Ureter (tissue), 1 donor: ENCODE measurements around the gene OR8D2. TPM values are rescaled to one million over a fixed set of nuclear protein-coding genes. Genes with fewer than 3 reads are reported as not detected.

Experiments
- DNase-seq: peaks from one replicate; pipeline ENCODE4 v3.0.0-alpha.2; 2020; ENCODE audit warnings: low spot score
- total RNA-seq: library from RNA; stranded (reverse); gene quantifications from one replicate; pipeline ENCODE4 v1.2.4, GENCODE V29; 2023
- donor health status: DM: yes; HTN: yes; CAD: no.

The OR8D2 gene, protein sequence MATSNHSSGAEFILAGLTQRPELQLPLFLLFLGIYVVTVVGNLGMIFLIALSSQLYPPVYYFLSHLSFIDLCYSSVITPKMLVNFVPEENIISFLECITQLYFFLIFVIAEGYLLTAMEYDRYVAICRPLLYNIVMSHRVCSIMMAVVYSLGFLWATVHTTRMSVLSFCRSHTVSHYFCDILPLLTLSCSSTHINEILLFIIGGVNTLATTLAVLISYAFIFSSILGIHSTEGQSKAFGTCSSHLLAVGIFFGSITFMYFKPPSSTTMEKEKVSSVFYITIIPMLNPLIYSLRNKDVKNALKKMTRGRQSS
- not detected for total RNA-seq

DNA sequence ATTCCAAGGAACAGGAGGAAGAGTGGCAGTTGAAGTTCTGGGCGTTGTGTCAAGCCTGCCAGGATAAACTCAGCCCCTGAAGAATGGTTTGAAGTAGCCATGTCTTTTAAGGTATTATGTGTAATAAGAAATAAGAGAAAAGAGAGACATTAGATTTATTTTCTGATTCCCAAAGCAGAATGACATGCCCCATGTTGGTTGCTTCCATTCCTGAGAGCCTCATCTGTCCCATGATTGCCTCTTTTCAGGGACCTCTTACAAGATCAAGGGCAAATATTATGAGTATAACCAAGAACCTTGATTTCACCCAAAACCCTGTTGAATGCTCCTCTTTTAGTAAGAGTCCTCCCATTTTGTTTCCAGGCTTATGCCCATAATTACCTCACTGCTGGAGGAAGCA is at the start of gene OR8D2:
Gene OR8D2, minus strand, starts transcription at position 101 of the 400 bp plus-strand sequence. Its CDS starts 0 bp downstream, at position 101.
- DNase-seq: no peak

DNA sequence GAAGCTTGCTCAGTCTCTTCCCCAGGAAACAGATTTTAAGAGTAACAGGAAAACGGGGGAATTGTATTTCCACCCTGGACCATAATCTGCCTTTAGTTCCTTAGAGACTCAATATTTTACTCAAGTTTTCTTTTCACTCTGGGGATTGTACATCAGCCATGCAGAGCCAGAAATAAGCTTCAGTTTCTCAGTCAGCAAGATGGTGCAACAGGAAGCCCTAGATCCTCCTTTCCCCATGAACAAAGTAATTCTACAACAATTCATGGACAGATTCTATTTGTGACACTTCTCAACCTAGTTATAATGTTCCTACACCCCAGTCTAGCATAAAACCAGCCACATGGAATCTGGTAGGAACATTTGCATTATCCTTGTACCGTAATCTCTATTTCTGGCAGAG is 39.6 kb upstream of the OR8D2 start:
- no peak for DNase-seq

DNA sequence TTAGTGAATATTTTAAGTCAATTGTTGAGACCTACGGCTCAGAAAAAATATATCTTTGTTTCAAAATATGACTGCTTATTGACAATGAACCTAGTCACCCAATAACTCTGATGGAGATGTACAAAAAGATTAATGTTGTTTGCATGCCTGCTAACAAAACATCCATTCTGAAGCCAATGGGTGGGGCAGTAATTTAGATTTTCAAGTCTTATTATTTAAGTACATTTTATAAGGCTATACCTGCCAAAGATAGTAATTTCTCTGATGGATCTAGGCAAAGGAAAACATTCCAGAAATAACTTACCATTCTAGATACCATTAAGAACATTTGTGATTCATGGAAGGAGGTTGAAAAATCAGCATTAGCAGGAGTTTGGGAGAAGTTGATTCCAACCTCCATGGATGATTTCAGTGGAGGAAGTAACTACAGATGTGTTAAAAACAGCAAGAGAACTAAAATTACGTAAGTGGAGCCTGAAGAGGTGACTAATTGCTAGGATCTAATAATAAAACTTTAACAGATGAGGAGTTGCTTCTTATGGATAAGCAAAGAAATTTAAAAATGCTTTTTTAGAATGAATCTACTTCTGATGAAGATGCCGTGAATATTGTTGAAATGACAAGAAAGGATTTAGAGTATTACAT is 26.4 kb upstream of the OR8D2 start:
- DNase-seq: no peak

DNA sequence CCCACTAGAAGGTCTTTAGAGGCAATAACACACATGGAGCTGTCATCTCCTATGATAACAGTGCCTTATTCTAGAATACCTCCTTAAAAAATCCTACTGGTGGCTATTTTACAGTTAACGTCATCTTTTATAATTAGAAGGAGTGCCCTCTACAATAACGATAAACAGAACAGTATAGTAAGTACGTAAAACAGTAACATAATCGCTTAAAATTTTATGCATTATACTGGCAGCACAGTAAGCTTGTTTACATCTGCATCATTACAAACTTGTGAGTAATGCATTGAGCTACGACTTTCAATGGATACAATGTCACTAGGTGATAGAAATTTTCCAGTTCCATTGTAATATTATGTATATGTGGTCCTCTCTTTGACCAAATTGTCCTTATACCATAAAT is 24.3 kb upstream of the OR8D2 start:
- DNase-seq: no peak

DNA sequence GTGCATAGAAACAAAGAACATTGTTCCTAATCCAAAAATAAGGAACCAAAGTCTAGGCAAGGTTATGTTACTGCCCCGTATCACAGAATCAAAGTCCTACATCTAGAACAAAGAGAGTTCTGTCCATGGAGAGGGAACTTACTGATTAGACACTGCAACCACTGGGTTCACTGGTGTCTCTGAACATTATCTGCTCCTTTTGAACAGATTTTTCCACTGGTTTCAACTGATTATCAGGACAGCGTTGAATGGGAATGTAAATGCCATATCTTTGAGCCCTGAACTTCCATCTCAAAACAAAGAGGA is 20.1 kb upstream of the OR8D2 start:
- no peak for DNase-seq

DNA sequence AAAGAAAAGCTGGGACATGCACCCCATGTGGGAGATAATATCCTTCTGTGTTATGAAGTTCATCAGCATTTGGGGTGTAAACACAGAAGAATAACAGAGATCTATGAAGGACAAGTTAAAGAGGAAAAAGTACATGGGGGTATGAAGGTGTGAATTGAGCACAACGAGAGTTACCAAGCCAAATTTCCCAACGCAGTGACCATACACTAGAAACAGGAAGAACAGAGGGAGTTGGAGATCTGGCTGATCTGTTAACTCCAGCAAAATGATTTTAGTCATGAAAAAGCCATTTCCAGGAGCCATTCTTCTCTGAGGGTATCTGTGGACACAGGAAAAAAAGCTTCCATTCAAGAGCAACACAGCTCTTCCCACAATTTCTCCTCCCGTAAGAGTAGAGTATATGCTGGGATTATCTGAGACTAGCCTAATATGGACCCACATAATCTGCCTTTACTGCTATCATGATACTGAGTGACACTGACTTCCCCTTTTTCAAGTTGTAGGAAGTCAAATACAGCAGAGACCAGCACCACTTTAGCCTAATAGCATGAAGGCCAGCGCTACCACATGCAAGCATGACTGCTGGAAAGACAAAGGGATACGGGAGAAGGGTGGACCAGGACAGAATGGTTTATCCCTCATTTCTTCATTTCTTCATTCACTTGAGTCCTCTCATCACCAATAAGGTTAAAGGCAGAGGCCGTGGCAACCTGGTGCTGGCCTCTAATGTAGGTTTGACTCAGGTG is 19.6 kb upstream of the OR8D2 start:
- DNase-seq: no peak

DNA sequence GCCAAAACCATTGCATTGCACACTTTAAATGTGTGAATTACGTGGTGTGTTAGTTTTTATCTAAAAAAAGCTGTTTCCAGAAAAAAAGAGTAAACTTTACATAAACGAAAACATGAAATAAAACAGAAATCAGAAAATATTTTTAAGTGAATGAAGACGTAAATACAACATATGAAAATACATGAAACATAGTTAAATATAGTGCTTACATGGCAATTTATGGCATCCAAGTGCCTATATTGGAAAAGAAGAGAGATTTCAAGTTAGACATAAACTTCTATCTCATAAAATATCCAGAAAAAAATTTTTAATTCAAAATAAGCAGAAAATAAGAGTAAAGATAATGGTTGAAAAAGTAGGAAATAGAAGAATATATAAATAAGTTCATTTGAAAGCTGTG is 11.9 kb upstream of the OR8D2 start:
- DNase-seq: no peak

DNA sequence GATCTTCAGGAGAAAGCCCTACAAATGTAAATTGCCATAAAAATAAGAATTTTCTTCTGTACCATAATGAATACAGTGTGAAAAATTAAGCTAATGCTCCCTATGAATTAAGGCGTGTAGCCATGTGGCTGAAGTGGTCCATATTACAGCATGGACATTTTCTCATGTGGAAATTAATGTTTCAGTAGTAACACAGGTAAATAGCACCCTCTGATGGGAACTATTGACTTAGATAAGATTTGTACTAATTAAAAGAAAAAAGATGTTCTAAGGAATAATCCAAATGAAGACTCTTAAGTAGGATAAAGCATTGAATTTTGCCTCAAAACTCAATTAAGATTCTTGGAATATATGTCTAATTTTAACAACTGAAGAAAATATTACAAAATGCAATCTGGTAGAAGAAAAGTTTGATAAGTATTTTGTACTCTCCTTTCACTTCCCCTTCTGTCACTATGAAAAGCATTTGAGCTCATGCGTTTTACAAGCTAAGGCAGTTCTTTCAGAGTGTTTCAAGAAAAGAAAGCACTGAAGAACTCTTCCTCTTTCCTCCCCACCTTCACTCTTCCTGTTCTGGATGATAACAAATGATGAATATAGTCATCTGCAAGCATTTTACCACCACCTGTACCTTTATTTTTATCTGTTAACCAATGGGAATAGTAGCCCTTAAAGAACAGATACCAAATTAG is 9.9 kb upstream of the OR8D2 start:
- DNase-seq: no peak

DNA sequence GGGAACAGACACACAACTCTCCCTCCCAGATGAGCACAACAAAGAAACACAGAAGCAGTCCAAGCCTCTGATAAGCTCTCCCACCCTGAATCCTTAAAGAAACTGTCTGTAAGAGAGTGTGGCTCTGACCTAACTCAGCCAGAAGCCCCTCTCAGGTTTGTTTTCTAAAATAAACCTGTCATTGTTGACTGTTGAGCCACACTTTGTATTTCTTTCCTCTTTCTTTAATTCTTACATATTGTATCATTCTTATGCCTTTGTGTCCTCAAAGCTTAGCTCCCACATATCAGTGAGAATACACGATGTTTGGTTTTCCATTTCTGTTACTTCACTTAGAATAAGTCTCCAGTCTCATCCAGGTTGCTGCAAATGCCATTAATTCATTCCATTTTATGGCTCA is 7.8 kb upstream of the OR8D2 start:
- no peak for DNase-seq

DNA sequence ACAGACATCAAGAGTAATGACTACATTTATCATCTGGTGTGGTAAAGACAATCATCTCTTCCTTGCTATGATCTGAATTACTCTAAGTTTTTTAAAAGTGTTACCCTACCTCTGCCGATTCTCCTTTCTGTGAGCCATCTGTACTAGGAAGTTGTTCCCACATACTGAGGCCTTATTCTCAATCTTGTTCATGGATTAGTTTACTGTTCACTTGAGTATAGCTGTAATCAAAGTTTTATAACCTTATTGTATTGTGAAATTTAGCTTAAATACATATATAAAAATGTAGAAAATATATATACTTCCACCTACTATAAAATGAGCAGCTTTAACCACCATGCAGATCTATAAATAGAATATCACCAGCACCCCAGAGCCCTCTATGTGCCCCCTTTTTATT is 2.4 kb upstream of the OR8D2 start:
- DNase-seq: no peak

DNA sequence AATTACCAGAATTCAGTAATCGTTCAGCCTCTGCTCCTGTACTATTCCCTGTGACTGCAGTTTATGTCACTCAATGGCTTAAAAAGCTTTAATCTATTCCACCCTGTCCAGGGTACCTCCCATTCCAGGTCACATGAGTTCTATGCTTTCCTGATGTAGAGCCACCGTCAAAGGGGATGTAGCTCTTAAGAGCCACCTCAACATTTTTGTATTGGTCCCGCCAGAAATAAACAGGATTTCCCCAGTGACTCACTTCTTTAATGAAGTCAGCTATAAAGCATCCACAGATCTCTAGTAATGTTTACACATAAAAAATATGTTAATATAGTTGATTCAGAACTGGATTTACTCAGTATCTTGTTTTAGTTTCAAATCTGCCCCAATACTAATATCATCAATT is 4.9 kb downstream of the OR8D2 start:
- no peak for DNase-seq

DNA sequence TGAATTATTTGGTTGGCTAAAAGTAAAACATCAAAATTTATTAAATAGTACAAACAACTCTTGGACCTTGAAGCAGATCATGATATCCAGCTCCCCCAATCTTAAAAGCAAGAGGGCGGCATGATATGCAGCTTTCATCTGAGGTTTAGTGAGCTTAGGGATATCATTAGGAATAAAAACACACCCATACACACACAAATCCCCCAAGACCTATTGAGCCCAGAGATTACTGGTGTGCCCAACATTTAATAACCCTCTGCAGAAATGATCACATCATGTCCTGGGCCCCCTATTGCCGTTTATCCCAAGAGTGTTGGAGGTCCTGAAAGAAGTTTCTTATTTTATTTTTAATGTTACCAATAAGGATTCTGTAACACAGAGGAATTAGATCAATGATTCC is 6.1 kb downstream of the OR8D2 start, which contains the start of gene OR8D1:
Gene OR8D1, minus strand, starts transcription at position 101 of the 400 bp plus-strand sequence. CDS start 3,183 bp downstream, outside the sequence.
- no peak for DNase-seq

DNA sequence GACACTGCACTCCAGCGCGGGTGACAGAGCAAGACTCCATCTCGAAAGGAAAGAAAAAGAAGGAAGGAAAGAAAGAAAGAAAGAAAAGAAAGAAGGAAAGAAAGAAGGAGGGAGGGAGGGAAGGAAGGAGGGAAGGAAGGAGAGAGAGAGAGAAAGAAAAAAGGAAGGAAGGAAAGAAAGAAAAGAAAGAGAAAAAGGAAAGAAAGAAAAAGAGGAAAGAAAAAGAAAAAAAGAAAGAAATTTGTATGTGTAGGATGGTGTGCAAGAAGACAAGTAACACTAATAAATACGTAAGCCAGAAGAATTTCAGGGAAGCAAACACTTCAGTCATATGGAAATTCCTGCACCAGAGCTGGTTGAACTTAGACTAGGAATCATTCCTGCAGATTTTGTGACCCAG is 6.9 kb downstream of the OR8D2 start:
- DNase-seq: no peak

DNA sequence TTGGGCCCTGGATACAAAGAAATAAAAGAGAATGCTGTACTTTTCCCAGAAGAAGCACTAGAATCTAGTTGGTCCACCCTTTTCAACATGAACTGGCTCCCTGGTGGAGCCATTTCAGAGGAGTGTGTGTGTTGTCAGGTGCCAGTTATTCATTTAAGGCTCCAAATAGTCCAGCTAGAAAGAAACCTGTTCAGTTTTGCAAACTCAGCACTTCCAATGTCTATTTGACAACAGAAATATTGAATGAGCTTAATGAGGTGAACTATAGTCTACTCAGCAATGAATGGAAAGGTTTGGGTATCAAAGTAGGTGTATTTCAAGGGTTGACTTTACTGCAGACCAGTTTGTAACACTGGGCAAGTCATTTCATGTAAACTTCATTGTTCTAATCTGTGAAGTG is 8.3 kb downstream of the OR8D2 start:
- no peak for DNase-seq

DNA sequence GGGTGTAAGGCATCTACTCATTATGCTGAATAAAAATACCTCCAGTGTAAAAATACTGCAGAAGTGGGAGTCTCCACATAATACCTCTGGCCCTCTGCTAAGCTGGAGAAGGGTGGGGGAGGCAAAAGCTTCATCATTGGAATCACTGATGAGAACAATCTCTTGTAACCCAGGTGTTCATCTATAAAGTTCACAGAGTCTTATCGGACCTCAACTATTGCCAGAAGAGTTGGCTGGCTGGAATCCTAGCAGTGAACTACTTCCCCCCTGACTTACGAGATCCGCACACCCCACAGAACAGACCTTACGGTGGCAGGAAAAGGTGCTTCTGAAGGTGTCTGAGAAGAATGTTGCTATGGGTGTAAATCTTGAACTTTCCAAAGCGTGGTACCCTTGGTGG is 8.7 kb downstream of the OR8D2 start:
- DNase-seq: no peak

DNA sequence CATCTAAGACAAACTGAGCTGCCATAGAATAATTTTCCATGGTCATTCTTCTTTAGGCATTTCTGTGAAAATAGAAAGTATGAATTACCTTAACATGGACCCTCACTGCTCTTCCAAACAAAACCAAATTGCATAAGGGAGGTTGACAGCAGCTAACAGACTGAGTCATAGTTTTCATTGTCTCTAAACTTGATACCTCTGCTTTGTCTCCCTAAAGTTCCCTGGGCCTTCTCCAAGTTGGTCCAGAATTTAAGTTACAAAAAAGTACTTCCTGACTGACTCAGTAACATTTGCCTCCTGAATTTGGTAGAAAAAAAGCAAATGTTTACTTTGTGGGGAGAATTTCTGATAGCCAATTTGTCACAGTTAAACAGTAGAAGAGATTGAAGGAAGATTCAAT is 9.3 kb downstream of the OR8D2 start:
- no peak for DNase-seq

DNA sequence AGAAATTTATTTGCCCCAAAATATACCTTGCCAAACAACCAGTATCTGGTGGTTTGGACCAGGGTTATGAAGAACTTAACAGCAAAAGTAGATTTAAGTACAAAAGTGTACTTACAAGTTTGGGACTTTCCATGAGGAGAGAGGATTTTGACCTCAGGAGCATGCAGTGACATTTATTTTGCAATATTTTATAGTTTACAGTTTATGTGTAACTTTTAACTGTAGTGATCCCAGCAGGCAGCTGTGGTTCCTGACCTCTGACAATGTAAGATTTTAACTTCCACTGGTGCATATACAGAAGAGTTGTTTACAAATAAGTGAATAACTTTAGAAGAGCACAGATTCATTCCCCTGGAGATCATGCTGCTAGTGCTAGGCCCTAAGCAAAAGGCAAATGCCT is 12.9 kb downstream of the OR8D2 start:
- DNase-seq: no peak

DNA sequence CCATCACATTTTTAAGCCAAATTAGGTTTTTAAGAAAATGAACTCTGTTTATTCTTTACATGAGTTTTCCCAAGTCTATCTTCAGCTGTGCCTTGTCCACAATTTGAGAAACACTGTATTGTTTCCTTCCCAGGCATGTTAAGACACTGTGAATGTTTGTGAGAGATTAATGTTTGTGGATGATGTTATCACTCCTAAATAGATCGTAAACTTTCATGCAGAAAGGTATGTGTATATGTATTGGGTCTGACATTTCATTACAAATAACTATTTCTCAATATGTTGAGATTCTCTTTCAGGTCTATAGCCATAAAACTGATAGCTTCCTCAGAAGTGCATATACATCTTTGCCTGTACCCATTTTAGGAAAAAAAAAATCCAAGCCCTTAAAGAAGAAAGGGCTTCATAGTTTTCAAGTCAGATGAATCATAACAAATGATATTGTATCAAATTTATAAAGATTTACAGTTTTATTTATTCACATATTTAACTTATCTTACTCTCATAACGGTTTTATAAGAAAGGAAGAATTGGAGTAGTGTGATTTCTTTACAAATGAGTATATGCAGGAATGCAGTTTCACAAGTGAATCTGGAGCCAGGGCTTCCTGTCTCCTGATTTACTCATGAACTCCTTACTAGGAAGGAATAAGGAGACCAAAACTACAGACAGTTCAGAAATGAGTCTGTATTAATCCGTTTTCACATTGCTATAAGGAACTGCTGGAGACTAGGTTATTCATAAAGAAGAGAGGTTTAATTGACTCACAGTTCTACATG is 17.5 kb downstream of the OR8D2 start:
- DNase-seq: no peak

DNA sequence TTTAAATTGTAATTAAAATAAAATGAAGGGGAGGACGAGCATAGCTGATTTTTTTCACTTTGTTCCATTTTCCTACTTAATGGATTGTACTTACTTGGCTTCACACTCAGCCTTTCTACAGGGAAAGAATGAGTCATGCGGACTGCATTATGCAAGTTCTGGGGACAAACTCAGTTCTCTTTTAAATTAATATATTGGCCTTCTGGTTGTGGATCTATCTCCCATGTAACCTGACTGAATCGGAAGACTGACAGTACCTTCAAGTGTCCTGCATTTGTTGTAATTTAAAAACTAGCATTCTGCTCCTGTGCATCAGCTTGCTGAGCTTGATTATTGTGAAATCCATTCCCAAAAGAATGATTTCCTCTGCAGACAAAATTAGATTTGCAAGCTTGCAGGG is 18.4 kb downstream of the OR8D2 start:
- DNase-seq: no peak

DNA sequence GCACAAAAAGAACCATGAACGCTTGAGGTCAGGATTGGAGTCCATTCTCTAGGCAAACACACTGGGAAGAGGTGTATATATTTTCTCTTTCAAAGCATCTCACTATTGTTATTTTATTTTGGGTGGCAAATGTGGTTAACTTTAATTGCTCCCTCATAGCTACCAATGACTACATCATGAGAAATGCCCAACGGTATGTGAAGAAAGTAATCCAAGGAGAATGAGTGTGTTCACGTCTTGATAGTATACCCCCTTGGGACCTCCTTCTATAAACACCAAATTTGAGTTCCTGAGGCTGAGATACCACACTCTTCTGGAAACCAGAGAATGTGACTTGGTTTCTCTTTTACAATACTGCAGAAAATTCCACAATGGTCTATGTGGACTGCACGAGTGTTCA is 22.1 kb downstream of the OR8D2 start:
- no peak for DNase-seq

DNA sequence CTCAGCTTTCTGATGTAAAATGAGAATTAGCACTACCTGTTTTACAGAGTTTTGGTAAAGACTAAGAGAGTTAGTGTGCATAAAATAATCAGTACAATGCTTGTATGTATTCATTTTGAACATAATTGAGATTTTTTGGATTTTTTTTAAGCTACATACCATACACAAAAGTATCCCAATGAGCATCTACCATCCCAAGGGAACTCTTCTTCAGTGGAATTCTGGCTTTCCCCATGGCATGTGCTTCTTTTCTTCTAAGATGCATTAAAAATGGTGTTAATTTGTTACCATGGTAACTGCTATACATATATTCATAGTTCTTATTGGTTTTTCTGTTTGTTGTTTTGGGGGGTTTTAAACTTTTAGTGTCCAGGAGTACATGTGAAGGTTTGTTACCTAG is 24.0 kb downstream of the OR8D2 start:
- no peak for DNase-seq

DNA sequence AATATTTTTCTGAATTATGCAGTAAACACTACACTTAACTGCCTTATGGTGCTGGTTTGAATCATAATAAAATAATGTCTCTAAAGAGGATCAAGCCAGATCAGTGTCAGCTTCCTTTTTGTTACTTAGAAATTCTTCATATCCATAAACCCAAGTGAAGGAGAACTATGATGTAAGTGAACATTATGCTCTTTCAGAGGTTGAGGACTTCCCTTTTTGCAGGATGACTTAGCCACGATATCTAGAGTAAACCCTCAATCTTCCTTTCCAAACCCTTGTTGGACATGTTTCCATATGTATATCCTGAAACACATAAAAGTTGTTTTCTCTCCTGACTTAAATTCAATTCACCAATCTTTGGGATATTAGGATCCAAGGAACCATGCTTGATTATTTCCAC is 25.3 kb downstream of the OR8D2 start:
- DNase-seq: no peak
